ENCODE data around the gene PIBF1. TPM values are rescaled to one million over a fixed set of nuclear protein-coding genes. Genes with fewer than 3 reads are reported as not detected.
"Not testable (repeated sequence)": the region's sequence is repeated elsewhere in the genome, so short reads cannot be mapped to it uniquely, and the experiment has no call there.

PIBF1 gene
- polyA plus RNA-seq, 4 donors, result 40.5 to 44.8 (median 44.6) TPM

- not testable (repeated sequence) for DNase-seq (ENCODE audit: low read depth in 4 of 4, low spot score in 3 of 4)
These were observed 119.6 kb downstream of the PIBF1 start for GRCh38 chr13:72901546-72901945.

GRCh38 chr13:72908416-72908815 is 126.5 kb downstream of the PIBF1 start:
- no peak for DNase-seq (ENCODE audit: low read depth in 4 of 4, low spot score in 3 of 4)

GRCh38 chr13:72911981-72912380 is 130.0 kb downstream of the PIBF1 start:
- DNase-seq (ENCODE audit: low read depth in 4 of 4, low spot score in 3 of 4), result no peak

GRCh38 chr13:72920097-72920496 is 138.2 kb downstream of the PIBF1 start:
- DNase-seq (ENCODE audit: low read depth in 4 of 4, low spot score in 3 of 4), result no peak

GRCh38 chr13:72931311-72931710 is 149.4 kb downstream of the PIBF1 start:
- no peak for DNase-seq (ENCODE audit: low read depth in 4 of 4, low spot score in 3 of 4)

- no peak for DNase-seq (ENCODE audit: low read depth in 4 of 4, low spot score in 3 of 4)
These were observed 150.3 kb downstream of the PIBF1 start for GRCh38 chr13:72932250-72932649.

- not testable (repeated sequence) for DNase-seq (ENCODE audit: low read depth in 4 of 4, low spot score in 3 of 4)
These were observed 164.3 kb downstream of the PIBF1 start for GRCh38 chr13:72946267-72946666.

GRCh38 chr13:72952529-72953141 is 170.7 kb downstream of the PIBF1 start:
- no peak for DNase-seq (ENCODE audit: low read depth in 4 of 4, low spot score in 3 of 4)

GRCh38 chr13:72953391-72953965 is 171.5 kb downstream of the PIBF1 start:
- peak in 2 of 4 donors; percentile 7 to 16 for DNase-seq (ENCODE audit: low read depth in 4 of 4, low spot score in 3 of 4)

- no peak for DNase-seq (ENCODE audit: low read depth in 4 of 4, low spot score in 3 of 4)
These were observed 177.7 kb downstream of the PIBF1 start for GRCh38 chr13:72959643-72960042.

- DNase-seq (ENCODE audit: low read depth in 4 of 4, low spot score in 3 of 4), result no peak
These were observed 178.2 kb downstream of the PIBF1 start for GRCh38 chr13:72960114-72960513.

GRCh38 chr13:72960541-72960940 is 178.6 kb downstream of the PIBF1 start:
- peak in 3 of 4 donors; percentile 20 to 49 (median 43) for DNase-seq (ENCODE audit: low read depth in 4 of 4, low spot score in 3 of 4)

GRCh38 chr13:72963762-72964161 is 181.8 kb downstream of the PIBF1 start:
- DNase-seq (ENCODE audit: low read depth in 4 of 4, low spot score in 3 of 4), result no peak

GRCh38 chr13:72970301-72970880 is 188.5 kb downstream of the PIBF1 start:
- DNase-seq (ENCODE audit: low read depth in 4 of 4, low spot score in 3 of 4), result no peak

- no peak for DNase-seq (ENCODE audit: low read depth in 4 of 4, low spot score in 3 of 4)
These were observed 189.0 kb downstream of the PIBF1 start for GRCh38 chr13:72970956-72971355.

- no peak for DNase-seq (ENCODE audit: low read depth in 4 of 4, low spot score in 3 of 4)
These were observed 191.3 kb downstream of the PIBF1 start for GRCh38 chr13:72973234-72973633.

GRCh38 chr13:72983085-72983768 is 201.3 kb downstream of the PIBF1 start:
- peak in 1 of 4 donors; percentile 22 for DNase-seq (ENCODE audit: low read depth in 4 of 4, low spot score in 3 of 4)

- DNase-seq (ENCODE audit: low read depth in 4 of 4, low spot score in 3 of 4), result no peak
These were observed 203.7 kb downstream of the PIBF1 start for GRCh38 chr13:72985610-72986009.

GRCh38 chr13:72986197-72986596 is 204.3 kb downstream of the PIBF1 start:
- DNase-seq (ENCODE audit: low read depth in 4 of 4, low spot score in 3 of 4), result no peak

GRCh38 chr13:72990953-72991352 is 209.0 kb downstream of the PIBF1 start:
- no peak for DNase-seq (ENCODE audit: low read depth in 4 of 4, low spot score in 3 of 4)

- DNase-seq (ENCODE audit: low read depth in 4 of 4, low spot score in 3 of 4), result no peak
These were observed 216.1 kb downstream of the PIBF1 start for GRCh38 chr13:72998012-72998411.
